Upper lobe of left lung (tissue), 4 donors: Measurements from ENCODE around the gene PSG1.
"Not testable (repeated sequence)": the region's sequence is repeated elsewhere in the genome, so short reads cannot be mapped to it uniquely, and the experiment has no call there.

ENCODE experiments used
- CTCF ChIP-seq, 6 experiments: fragments of 450-650 bp in 4 of 6; fragments of 200-600 bp in 2 of 6; sonication (generic) in 2 of 6; IDR thresholded peaks; one replicate each; pipeline ENCODE4 v1.5.1; 2016 to 2019; ENCODE audit warnings: antibody characterized with exemption in 6 of 6
- EP300 ChIP-seq, 4 donors: sonication (generic); formaldehyde crosslinking; IDR thresholded peaks; one replicate each; pipeline ENCODE4 v1.5.1; 2017; ENCODE audit warnings: antibody characterized with exemption in 4 of 4, control low read depth in 2 of 4
- POLR2AphosphoS5 ChIP-seq, 2 donors: sonication (generic); formaldehyde crosslinking; IDR thresholded peaks; one replicate each; pipeline ENCODE4 v1.5.1; 2017; ENCODE audit warnings: antibody characterized with exemption in 2 of 2

- TF ChIP-seq CTCF (IDR thresholded peaks at IDR 0.05): peak in 3 of 6 experiments; percentile 28 to 46 (median 28)
- TF ChIP-seq EP300, POLR2AphosphoS5 (IDR thresholded peaks at IDR 0.05): not testable (repeated sequence)
These were observed 22.5 kb downstream of the PSG1 start for GRCh38 chr19:42856866-42857543.
